ENCODE results near the gene HSPG2. TPM values are rescaled to one million over a fixed set of nuclear protein-coding genes. Genes with fewer than 3 reads are reported as not detected.

The HSPG2 gene
- total and polyA plus RNA-seq, 2 of the 8 experiments (the other 6 are each of a cell fraction or from before 2014, with no cell fraction given): 17.8 to 111 TPM

DNA sequence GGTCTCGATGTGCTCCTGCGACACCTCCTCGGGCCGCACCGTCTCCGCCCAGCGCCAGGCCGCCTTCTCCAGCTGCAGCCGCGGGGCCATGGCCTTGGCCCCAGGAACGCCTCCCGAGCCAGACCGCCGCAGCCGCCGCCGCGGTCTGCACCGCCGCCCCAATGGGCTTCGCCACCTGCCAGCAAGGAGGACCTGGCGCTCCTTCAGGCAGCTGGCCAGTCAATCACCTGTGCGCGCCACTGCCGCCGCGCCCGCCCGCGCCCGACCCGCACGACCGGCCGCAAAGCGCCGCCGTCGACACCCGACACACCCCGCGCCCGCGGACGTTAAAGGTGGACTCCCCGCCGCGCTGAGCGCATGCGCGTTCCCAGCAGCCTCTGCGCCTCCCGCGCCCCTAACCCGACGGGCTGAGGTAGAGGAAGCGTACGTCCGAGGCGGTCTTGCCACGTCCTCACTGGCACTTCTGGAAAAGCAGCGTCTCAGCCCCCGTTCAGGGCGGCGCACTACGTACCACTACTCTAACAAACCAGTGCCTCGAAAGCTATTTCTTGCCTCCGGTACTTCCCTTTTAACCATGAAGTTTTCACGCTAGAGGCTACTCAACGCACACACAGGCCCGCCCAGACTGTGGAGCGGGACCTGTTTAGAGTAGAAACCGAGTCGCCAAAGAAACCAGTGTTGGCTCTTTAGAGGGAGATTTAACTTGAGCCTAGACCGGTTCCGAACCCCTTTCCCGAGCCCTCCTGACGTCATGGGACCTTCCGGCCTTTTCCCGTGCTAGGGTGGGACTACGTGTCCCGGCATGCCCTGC, 154.0 kb downstream of the HSPG2 start, which contains the start of gene USP48:
USP48 (minus strand) TSS at position 282 of the 811 bp plus-strand sequence; CDS start at position 90, 192 bp downstream.
- FAIRE-seq: peak; percentile 78
- H4K5ac ChIP-seq (ENCODE audit: insufficient read length, low read depth, low read length): peak within 1 kb of the TSS; percentile 95
- H3K4me3 ChIP-seq (ENCODE audit: extremely low read depth in 1 of 4, insufficient read depth in 2 of 4, low read depth in 3 of 4, low read length in 4 of 4): peak within 1 kb of the TSS; percentile 78 to 84 (median 80)
- H3K14ac ChIP-seq (ENCODE audit: insufficient read length): no peak within 1 kb of the TSS
- peaks cover 6% of the 10 kb centered on the region for H3K23me2 ChIP-seq (ENCODE audit: low read depth, low read length)
- DNase-seq (ENCODE audit: low read depth in 1 of 2, low spot score in 2 of 2): peak; percentile 92 to 99
- no peak within 1 kb of the TSS; the same call in 1 of the 2 replicates for H2AK5ac ChIP-seq (ENCODE audit: low read depth, low read length)
- H2BK120ac ChIP-seq (replicated peaks; ENCODE audit: low read depth, low read length): peak within 1 kb of the TSS; percentile 95
- H3K79me2 ChIP-seq (ENCODE audit: control insufficient read depth in 1 of 2, insufficient read depth in 2 of 2, low read length in 2 of 2): peaks cover 35 to 45% of the 10 kb centered on the region in 2 experiments
- H3K23ac ChIP-seq (ENCODE audit: insufficient read length): no peak within 1 kb of the TSS
- peak within 1 kb of the TSS; percentile 75 for H2AFZ ChIP-seq (ENCODE audit: low read length)
- H4K20me1 ChIP-seq (replicated peaks in 1 of 2; ENCODE audit: control insufficient read depth in 1 of 2, insufficient read depth in 2 of 2, low read length in 2 of 2): peaks cover 0 to 3% of the 10 kb centered on the region in 2 experiments
- H4K8ac ChIP-seq (ENCODE audit: extremely low read depth, insufficient read depth, low read length): peak within 1 kb of the TSS; percentile 99
- peaks cover 0 to 4% (median 1%) of the 10 kb centered on the region in 4 experiments; a peak in 3 of 7 replicates for H3K4me1 ChIP-seq (replicated peaks in 1 of 4; ENCODE audit: control insufficient read depth in 3 of 4, insufficient read depth in 4 of 4, low read length in 3 of 4)
- H3K9me3 ChIP-seq (ENCODE audit: insufficient read depth in 2 of 2, low read depth in 1 of 2, low read length in 1 of 2): no peaks in the 10 kb centered on the region
- peak within 1 kb of the TSS; percentile 96 for H3K4ac ChIP-seq (replicated peaks; ENCODE audit: insufficient read length, low read depth, low read length)
- peak within 1 kb of the TSS; percentile 100 for H3K56ac ChIP-seq (replicated peaks; ENCODE audit: insufficient read length, low read depth, low read length)
- peak within 1 kb of the TSS; percentile 95 for H4K91ac ChIP-seq (replicated peaks; ENCODE audit: insufficient read length, low read length)
- CTCF ChIA-PET (ENCODE audit: partially characterized antibody): interaction anchor here (0.8 to 1.7 kb wide), 7 partner anchors 18 to 271 kb away, joined by 3 to 6 read pairs (median 3); no protein-coding TSS in a partner anchor
- peak within 1 kb of the TSS; percentile 92 to 97 (median 93) for H3K9ac ChIP-seq (replicated peaks in 1 of 4; ENCODE audit: extremely low read depth in 1 of 4, low read depth in 3 of 4, low read length in 3 of 4)
- peak within 1 kb of the TSS; percentile 98 for H3K27ac ChIP-seq (ENCODE audit: low read depth, low read length)
- peak within 1 kb of the TSS; percentile 63; the same call in 1 of the 2 replicates for H2BK12ac ChIP-seq (ENCODE audit: low read depth, low read length)
- 1% methylated on average over 67 of the region's 82 CpGs; no CpG with 5 or more reads in 1 of the 2 experiments for WGBS, 2 experiments (ENCODE audit: extremely low coverage in 1 of 2, insufficient coverage in 1 of 2, insufficient read length in 1 of 2, insufficient replicate concordance in 2 of 2, low coverage in 1 of 2, low lambda C conversion rate in 2 of 2, missing lambda C conversion rate in 1 of 2)
- POLR2A ChIA-PET (ENCODE audit: partially characterized antibody): interaction anchor here (0.6 to 3.9 kb wide), 28 partner anchors 9 to 527 kb away, joined by 3 to 26 read pairs (median 4); no protein-coding TSS in a partner anchor
- H2BK15ac ChIP-seq (ENCODE audit: low read length): peak within 1 kb of the TSS; percentile 72; the same call in 1 of the 2 replicates
- H3K18ac ChIP-seq (ENCODE audit: extremely low read depth, low read length): peak within 1 kb of the TSS; percentile 92
- peak within 1 kb of the TSS; percentile 94 for H2BK5ac ChIP-seq (ENCODE audit: low read depth, low read length)
- no peak within 1 kb of the TSS for H2BK20ac ChIP-seq (ENCODE audit: low read length)
- no peaks in the 10 kb centered on the region for H3K27me3 ChIP-seq (replicated peaks in 1 of 4; ENCODE audit: control insufficient read depth in 3 of 4, extremely low read depth in 1 of 4, insufficient read depth in 3 of 4, low read length in 3 of 4)
- no peaks in the 10 kb centered on the region for H3K79me1 ChIP-seq (ENCODE audit: low read depth, low read length)
- no peaks in the 10 kb centered on the region for H3K36me3 ChIP-seq (ENCODE audit: control insufficient read depth in 2 of 4, insufficient read depth in 4 of 4, low read length in 3 of 4)
- peak within 1 kb of the TSS; percentile 58 to 78 for H3K4me2 ChIP-seq (ENCODE audit: insufficient read depth in 1 of 2, low read depth in 2 of 2, low read length in 2 of 2)
- TF ChIP-seq POLR2AphosphoS5 (IDR thresholded peaks at IDR 0.05; ENCODE audit: low read depth, low read length): peak; percentile 100
- peak; percentile 96 for TF ChIP-seq TAF1 (IDR thresholded peaks at IDR 0.05; ENCODE audit: low read depth, low read length)
- TF ChIP-seq GTF2F1 (IDR thresholded peaks at IDR 0.05; ENCODE audit: borderline replicate concordance, low read depth, low read length): 0 out of 2 replicates have a peak, but pooled peaks have one; percentile 40
- no peak for TF ChIP-seq BACH1 (IDR thresholded peaks at IDR 0.05; ENCODE audit: low read length)
- no peak for TF ChIP-seq BCL11A (IDR thresholded peaks at IDR 0.05; ENCODE audit: low read depth in 2 of 2, low read length in 2 of 2)
- TF ChIP-seq SIN3A (conservative IDR thresholded peaks at IDR 0.05 in 1 of 2, IDR thresholded peaks at IDR 0.05 in 1 of 2; ENCODE audit: low read depth in 1 of 2, low read length in 2 of 2): 0 out of 4 replicates have a peak, but pooled peaks have one; percentile 26 to 74
- TF ChIP-seq TCF12 (IDR thresholded peaks at IDR 0.05; ENCODE audit: low read depth, low read length): peak; percentile 39; the same call in 1 of the 2 replicates
- peak; percentile 85 for TF ChIP-seq RBBP5 (IDR thresholded peaks at IDR 0.05; ENCODE audit: borderline replicate concordance, low read depth, low read length)
- no peak for TF ChIP-seq RXRA (IDR thresholded peaks at IDR 0.05; ENCODE audit: insufficient read depth, low read depth, low read length)
- peak; percentile 53 for TF ChIP-seq SAP30 (IDR thresholded peaks at IDR 0.05; ENCODE audit: insufficient read depth, insufficient replicate concordance, low read length)
- peak; percentile 62; the same call in 1 of the 2 replicates for TF ChIP-seq JUND (IDR thresholded peaks at IDR 0.05; ENCODE audit: low read length)
